Kidney epithelial cell (primary cell): Measurements from ENCODE around the gene SPEF1. TPM values are rescaled to one million over a fixed set of nuclear protein-coding genes. Genes with fewer than 3 reads are reported as not detected.

ENCODE experiments used
- DNase-seq: peaks from one replicate; pipeline ENCODE4 v3.0.0-alpha.2; 2010; ENCODE audit warnings: low read depth
- H3K27me3 ChIP-seq: 2 replicates; pipeline ENCODE4 v1.6.0; 2011; ENCODE audit warnings: low read length; ENCODE audit not compliant: control insufficient read depth, insufficient read depth
- H3K36me3 ChIP-seq: 2 replicates; pipeline ENCODE4 v1.5.1; 2011; ENCODE audit warnings: low read length; ENCODE audit not compliant: control insufficient read depth, insufficient read depth
- H3K4me3 ChIP-seq: 2 replicates; pipeline ENCODE4 v1.5.1; 2011; ENCODE audit warnings: low read depth, mild to moderate bottlenecking, control low read depth, low read length
- CTCF ChIP-seq: IDR thresholded peaks from 2 replicates; pipeline ENCODE4 v1.5.1; 2011; ENCODE audit warnings: mild to moderate bottlenecking, moderate library complexity, low read length, control low read depth, inconsistent platforms; ENCODE audit not compliant: insufficient read depth, poor library complexity, severe bottlenecking
- total RNA-seq: library from RNA; depleted of rRNA; stranded (reverse); fragments of >200 nt; gene quantifications from 2 replicates; pipeline ENCODE4 v1.2.3, GENCODE V29; 2015

The SPEF1 gene
- total RNA-seq, 1 donor from 2014 or later: not detected

- no peaks in the 10 kb centered on the region for H3K27me3 ChIP-seq
- H3K36me3 ChIP-seq: no peaks in the 10 kb centered on the region
- no peak for DNase-seq
- no peak for TF ChIP-seq CTCF
- no peak overlapping the region for H3K4me3 ChIP-seq
These were observed 34.6 kb upstream of the SPEF1 start for GRCh38 chr20:3815703-3816315.

- no peak for DNase-seq
These were observed 33.8 kb upstream of the SPEF1 start for GRCh38 chr20:3814928-3815495.

GRCh38 chr20:3813848-3814581 lies 32.8 kb upstream of the SPEF1 start:
- H3K36me3 ChIP-seq: no peaks in the 10 kb centered on the region
- TF ChIP-seq CTCF: no peak
- no peaks in the 10 kb centered on the region for H3K27me3 ChIP-seq
- no peak for DNase-seq
- H3K4me3 ChIP-seq: no peak overlapping the region

More at GRCh38 chr20:3814928-3815495, 33.8 kb upstream of the SPEF1 start:
- no peak overlapping the region for H3K4me3 ChIP-seq
- no peaks in the 10 kb centered on the region for H3K36me3 ChIP-seq
- no peak for TF ChIP-seq CTCF
- H3K27me3 ChIP-seq: no peaks in the 10 kb centered on the region

GRCh38 chr20:3812975-3813847 lies 32.0 kb upstream of the SPEF1 start:
- no peak for TF ChIP-seq CTCF
- Histone ChIP-seq H3K36me3 (no peaks in the 10 kb centered on the region), H3K27me3 (no peaks in the 10 kb centered on the region), H3K4me3 (no peak overlapping the region)
- DNase-seq: no peak

GRCh38 chr20:3812259-3812681 lies 31.0 kb upstream of the SPEF1 start:
- H3K27me3 ChIP-seq: no peaks in the 10 kb centered on the region
- no peak overlapping the region for H3K4me3 ChIP-seq
- TF ChIP-seq CTCF: no peak
- no peak for DNase-seq
- H3K36me3 ChIP-seq: no peaks in the 10 kb centered on the region
